ENCODE data around the gene EID2. TPM values are rescaled to one million over a fixed set of nuclear protein-coding genes. Genes with fewer than 3 reads are reported as not detected.

EID2 gene
- polyA plus RNA-seq, 1 donor (not counting 4 experiments of a cell fraction or from before 2014, with no cell fraction given): 12.9 TPM

DNA sequence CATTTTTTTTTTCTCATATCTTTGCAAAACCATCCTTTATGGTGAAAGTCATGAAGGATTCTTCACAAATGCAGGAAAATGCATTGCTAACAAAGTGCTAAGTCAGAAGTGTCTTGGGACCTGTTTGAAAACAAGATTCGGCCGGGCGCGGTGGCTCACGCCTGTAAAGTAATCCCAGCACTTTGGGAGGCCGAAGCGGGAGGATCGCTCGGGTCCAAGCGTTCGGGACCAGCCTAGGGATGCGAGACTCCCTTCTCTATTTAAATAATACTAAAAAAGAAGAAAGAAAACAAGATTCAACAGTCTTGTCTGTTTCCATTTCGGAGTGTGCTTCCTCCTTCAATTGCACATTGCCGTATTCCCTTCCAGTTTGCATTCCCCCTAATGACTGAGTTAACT, 8.1 kb downstream of the EID2 start:
- Histone ChIP-seq H3K4me2 (ENCODE audit: control insufficient read depth, extremely low read depth, insufficient read depth, low read depth, low read length) (peak overlapping the region; percentile 83), H3K9ac (ENCODE audit: control insufficient read depth, extremely low read depth, insufficient read depth, low read length) (peak overlapping the region; percentile 66), H3K4me3 (ENCODE audit: control insufficient read depth in 2 of 3, extremely low read depth in 1 of 3, insufficient read depth in 2 of 3, low read depth in 1 of 3, low read length in 3 of 3) (peak overlapping the region; percentile 72 to 83 (median 78)), H3K9me3 (ENCODE audit: control insufficient read depth, low read depth, low read length) (no peaks in the 10 kb centered on the region), H3K4me1 (ENCODE audit: control insufficient read depth, extremely low read depth, insufficient read depth, low read length) (peaks cover 7% of the 10 kb centered on the region), H3K9me1 (ENCODE audit: control insufficient read depth, extremely low read depth, insufficient read depth, low read length) (no peaks in the 10 kb centered on the region), H2AFZ (ENCODE audit: control insufficient read depth, low read length) (peak overlapping the region; percentile 80), H3K27me3 (ENCODE audit: control insufficient read depth, extremely low read depth, insufficient read depth, low read length) (no peaks in the 10 kb centered on the region), H3K27ac (ENCODE audit: control insufficient read depth, insufficient read depth, low read length) (no peak overlapping the region), H4K20me1 (ENCODE audit: control insufficient read depth, extremely low read depth, insufficient read depth, low read length) (no peaks in the 10 kb centered on the region), H3K79me2 (ENCODE audit: control insufficient read depth, insufficient read depth, low read length) (peaks cover 13% of the 10 kb centered on the region), H3K36me3 (ENCODE audit: control insufficient read depth in 2 of 2, extremely low read depth in 1 of 2, insufficient read depth in 2 of 2, low read length in 2 of 2) (no peaks in the 10 kb centered on the region)
- DNase-seq (ENCODE audit: low read depth, low spot score) (no peak), FAIRE-seq (no peak)
- TF ChIP-seq EZH2 (IDR thresholded peaks at IDR 0.05; ENCODE audit: low read length): no peak
- TF ChIP-seq, protein P1, sequence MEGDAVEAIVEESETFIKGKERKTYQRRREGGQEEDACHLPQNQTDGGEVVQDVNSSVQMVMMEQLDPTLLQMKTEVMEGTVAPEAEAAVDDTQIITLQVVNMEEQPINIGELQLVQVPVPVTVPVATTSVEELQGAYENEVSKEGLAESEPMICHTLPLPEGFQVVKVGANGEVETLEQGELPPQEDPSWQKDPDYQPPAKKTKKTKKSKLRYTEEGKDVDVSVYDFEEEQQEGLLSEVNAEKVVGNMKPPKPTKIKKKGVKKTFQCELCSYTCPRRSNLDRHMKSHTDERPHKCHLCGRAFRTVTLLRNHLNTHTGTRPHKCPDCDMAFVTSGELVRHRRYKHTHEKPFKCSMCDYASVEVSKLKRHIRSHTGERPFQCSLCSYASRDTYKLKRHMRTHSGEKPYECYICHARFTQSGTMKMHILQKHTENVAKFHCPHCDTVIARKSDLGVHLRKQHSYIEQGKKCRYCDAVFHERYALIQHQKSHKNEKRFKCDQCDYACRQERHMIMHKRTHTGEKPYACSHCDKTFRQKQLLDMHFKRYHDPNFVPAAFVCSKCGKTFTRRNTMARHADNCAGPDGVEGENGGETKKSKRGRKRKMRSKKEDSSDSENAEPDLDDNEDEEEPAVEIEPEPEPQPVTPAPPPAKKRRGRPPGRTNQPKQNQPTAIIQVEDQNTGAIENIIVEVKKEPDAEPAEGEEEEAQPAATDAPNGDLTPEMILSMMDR (optimal IDR thresholded peaks at IDR 0.05 in 1 of 3, IDR thresholded peaks at IDR 0.05 in 1 of 3, conservative IDR thresholded peaks at IDR 0.05 in 1 of 3; ENCODE audit: extremely low read depth in 1 of 3, insufficient read depth in 2 of 3, low read length in 3 of 3): no peak
- dilution Hi-C loops (cut with MboI; ENCODE audit: extremely low pct_ligation_motif_present, low sequenced_read_pairs): no loop called here

DNA sequence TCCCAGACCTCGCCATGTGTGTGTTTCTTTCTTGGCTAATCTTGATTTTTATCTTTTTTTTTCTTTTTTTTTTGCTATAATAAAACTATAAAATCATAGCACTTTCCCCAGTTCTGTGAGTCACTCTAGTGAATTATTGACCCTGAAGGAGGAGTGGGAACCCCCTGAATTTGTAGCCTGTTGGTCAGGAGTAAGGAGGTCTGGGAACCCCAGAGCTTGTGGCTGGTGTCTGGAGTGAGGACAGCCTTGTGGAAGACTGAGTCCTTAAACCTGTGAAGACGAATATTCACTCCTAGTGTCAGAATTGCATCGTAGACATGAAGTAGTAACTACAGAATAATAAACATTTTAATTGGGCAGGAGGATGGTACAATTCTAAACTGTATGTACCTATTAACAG, 14.8 kb downstream of the EID2 start:
- H3K9me1 ChIP-seq (ENCODE audit: control insufficient read depth, extremely low read depth, insufficient read depth, low read length): no peaks in the 10 kb centered on the region
- no peaks in the 10 kb centered on the region for H3K36me3 ChIP-seq (ENCODE audit: control insufficient read depth in 2 of 2, extremely low read depth in 1 of 2, insufficient read depth in 2 of 2, low read length in 2 of 2)
- DNase-seq (ENCODE audit: low read depth, low spot score): no peak
- no peaks in the 10 kb centered on the region for H3K27me3 ChIP-seq (ENCODE audit: control insufficient read depth, extremely low read depth, insufficient read depth, low read length)
- no peak overlapping the region for H3K9ac ChIP-seq (ENCODE audit: control insufficient read depth, extremely low read depth, insufficient read depth, low read length)
- no peak overlapping the region for H2AFZ ChIP-seq (ENCODE audit: control insufficient read depth, low read length)
- no peak for FAIRE-seq
- H3K9me3 ChIP-seq (ENCODE audit: control insufficient read depth, low read depth, low read length): no peaks in the 10 kb centered on the region
- TF ChIP-seq, protein P1 (optimal IDR thresholded peaks at IDR 0.05 in 1 of 3, IDR thresholded peaks at IDR 0.05 in 1 of 3, conservative IDR thresholded peaks at IDR 0.05 in 1 of 3; ENCODE audit: extremely low read depth in 1 of 3, insufficient read depth in 2 of 3, low read length in 3 of 3): no peak
- TF ChIP-seq EZH2 (IDR thresholded peaks at IDR 0.05; ENCODE audit: low read length): no peak
- H3K4me1 ChIP-seq (ENCODE audit: control insufficient read depth, extremely low read depth, insufficient read depth, low read length): no peaks in the 10 kb centered on the region
- dilution Hi-C loops (cut with MboI; ENCODE audit: extremely low pct_ligation_motif_present, low sequenced_read_pairs): no loop called here
- H3K79me2 ChIP-seq (ENCODE audit: control insufficient read depth, insufficient read depth, low read length): no peaks in the 10 kb centered on the region
- H3K4me3 ChIP-seq (ENCODE audit: control insufficient read depth in 2 of 3, extremely low read depth in 1 of 3, insufficient read depth in 2 of 3, low read depth in 1 of 3, low read length in 3 of 3): no peak overlapping the region
- no peak overlapping the region for H3K4me2 ChIP-seq (ENCODE audit: control insufficient read depth, extremely low read depth, insufficient read depth, low read depth, low read length)
- no peak overlapping the region for H3K27ac ChIP-seq (ENCODE audit: control insufficient read depth, insufficient read depth, low read length)
- no peaks in the 10 kb centered on the region for H4K20me1 ChIP-seq (ENCODE audit: control insufficient read depth, extremely low read depth, insufficient read depth, low read length)
